ENCODE results near the gene CHST7. TPM values are rescaled to one million over a fixed set of nuclear protein-coding genes. Genes with fewer than 3 reads are reported as not detected.
A peak's percentile ranks its signal among the peaks of the same experiment; 100 is the strongest.

CHST7 gene
- total RNA-seq, 2 donors from 2014 or later, result 8.8 to 28.9 TPM

DNA sequence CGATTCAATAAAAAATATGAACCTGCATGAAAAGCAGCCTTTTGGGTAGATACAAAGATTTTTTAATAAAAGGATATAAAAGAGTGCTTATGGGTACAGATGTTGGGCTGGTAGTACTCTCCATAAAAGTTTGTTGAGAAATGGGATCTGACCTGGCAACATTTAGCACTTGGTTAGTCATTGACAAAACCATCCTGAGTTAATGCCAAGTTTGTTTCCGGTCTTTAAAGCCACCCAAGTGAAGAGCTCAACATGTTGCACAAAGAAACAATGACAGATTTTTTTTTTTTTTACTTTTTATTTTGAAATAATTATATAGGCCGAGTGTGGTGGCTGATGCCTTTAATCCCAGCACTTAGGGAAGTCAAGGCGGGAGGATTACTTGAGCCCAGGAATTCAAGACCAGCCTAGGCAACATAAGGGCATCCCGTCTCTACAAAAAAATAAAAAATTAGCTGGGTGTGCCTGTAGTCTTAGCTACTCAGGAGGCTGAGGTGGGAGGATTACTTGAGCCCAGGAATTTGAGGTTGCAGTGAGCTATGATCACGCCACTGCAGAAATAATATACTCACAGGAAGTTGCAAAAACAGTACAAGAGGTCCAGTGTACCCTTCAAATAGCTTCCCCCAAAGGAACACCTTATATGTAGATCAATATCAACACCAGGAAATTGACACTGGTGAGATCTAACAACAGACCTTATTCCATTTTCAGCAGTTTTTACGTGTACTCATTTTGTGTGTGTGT is 16.6 kb downstream of the CHST7 start:
- Histone ChIP-seq H3K27ac (no peak overlapping the region), H3K27me3 (replicated peaks; ENCODE audit: insufficient read depth) (no peaks in the 10 kb centered on the region), H3K36me3 (no peaks in the 10 kb centered on the region), H3K4me3 (no peak overlapping the region), H3K9me3 (no peaks in the 10 kb centered on the region), H3K4me1 (replicated peaks) (no peaks in the 10 kb centered on the region)
- 58% methylated on average over 7 of the region's 7 CpGs for WGBS
- peak; percentile 6 for DNase-seq (ENCODE audit: low spot score)
- no peak for TF ChIP-seq POLR2AphosphoS5 (IDR thresholded peaks at IDR 0.05)
- no peak for TF ChIP-seq POLR2A (IDR thresholded peaks at IDR 0.05)
- intact Hi-C loops (cut with DNase I), result no loop called here

DNA sequence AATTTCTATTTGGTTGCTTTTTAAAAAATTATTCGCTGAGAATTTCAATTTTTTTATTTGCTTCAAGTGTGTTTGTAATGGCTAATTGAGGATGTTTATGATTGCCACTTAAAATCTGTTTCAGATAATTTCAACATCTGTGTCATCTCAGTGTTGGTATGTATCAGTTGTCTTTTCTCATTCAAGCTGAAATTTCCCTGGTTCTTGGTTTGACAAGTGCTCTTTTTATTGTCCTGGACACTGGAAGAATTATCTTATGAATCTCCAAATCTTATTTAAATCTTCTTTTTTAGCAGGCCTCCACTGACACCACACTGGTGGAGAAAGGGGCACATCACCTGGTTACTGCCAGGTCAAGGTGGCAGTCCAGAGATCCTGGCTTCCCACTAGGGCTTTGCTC is 21.5 kb downstream of the CHST7 start:
- no peak overlapping the region for H3K4me3 ChIP-seq
- no peak for TF ChIP-seq POLR2AphosphoS5 (IDR thresholded peaks at IDR 0.05)
- TF ChIP-seq, protein P1, sequence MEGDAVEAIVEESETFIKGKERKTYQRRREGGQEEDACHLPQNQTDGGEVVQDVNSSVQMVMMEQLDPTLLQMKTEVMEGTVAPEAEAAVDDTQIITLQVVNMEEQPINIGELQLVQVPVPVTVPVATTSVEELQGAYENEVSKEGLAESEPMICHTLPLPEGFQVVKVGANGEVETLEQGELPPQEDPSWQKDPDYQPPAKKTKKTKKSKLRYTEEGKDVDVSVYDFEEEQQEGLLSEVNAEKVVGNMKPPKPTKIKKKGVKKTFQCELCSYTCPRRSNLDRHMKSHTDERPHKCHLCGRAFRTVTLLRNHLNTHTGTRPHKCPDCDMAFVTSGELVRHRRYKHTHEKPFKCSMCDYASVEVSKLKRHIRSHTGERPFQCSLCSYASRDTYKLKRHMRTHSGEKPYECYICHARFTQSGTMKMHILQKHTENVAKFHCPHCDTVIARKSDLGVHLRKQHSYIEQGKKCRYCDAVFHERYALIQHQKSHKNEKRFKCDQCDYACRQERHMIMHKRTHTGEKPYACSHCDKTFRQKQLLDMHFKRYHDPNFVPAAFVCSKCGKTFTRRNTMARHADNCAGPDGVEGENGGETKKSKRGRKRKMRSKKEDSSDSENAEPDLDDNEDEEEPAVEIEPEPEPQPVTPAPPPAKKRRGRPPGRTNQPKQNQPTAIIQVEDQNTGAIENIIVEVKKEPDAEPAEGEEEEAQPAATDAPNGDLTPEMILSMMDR (IDR thresholded peaks at IDR 0.05), result no peak
- TF ChIP-seq POLR2A (IDR thresholded peaks at IDR 0.05), result no peak
- WGBS, result 88% methylated on average over 1 of the region's 1 CpG
- no peak overlapping the region for H3K27ac ChIP-seq
- no peaks in the 10 kb centered on the region for H3K36me3 ChIP-seq
- no peaks in the 10 kb centered on the region for H3K9me3 ChIP-seq
- no peak for DNase-seq (ENCODE audit: low spot score)
- H3K27me3 ChIP-seq (replicated peaks; ENCODE audit: insufficient read depth), result no peaks in the 10 kb centered on the region
- intact Hi-C loops (cut with DNase I), result no loop called here
- H3K4me1 ChIP-seq (replicated peaks), result no peaks in the 10 kb centered on the region

DNA sequence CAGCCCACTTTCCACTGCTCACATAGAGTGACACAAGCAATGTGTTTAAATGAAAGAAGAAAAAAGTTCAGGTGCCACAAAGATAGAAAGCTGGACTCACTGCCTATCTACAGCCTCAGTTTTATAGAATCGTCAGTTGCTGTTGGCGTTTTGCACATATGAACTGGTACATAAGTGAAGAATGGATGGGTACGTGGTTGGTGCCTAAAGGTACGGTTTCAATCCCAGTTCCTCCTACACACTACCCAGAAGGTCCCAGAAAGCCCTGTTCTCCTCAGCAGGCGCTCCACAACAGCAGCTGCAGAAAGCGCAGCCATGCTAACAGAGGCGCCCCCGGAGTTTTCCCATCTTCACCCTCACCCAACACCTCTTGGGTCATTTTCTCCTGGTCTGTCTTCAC is 23.6 kb downstream of the CHST7 start:
- Histone ChIP-seq H3K27ac (no peak overlapping the region), H3K9me3 (no peaks in the 10 kb centered on the region), H3K4me3 (no peak overlapping the region), H3K36me3 (no peaks in the 10 kb centered on the region), H3K4me1 (replicated peaks) (no peaks in the 10 kb centered on the region), H3K27me3 (replicated peaks; ENCODE audit: insufficient read depth) (no peaks in the 10 kb centered on the region)
- no peak for DNase-seq (ENCODE audit: low spot score)
- WGBS, result 91% methylated on average over 8 of the region's 8 CpGs
- intact Hi-C loops (cut with DNase I), result no loop called here
- TF ChIP-seq POLR2A (IDR thresholded peaks at IDR 0.05), result no peak
- TF ChIP-seq, protein P1 (IDR thresholded peaks at IDR 0.05), result no peak
- TF ChIP-seq POLR2AphosphoS5 (IDR thresholded peaks at IDR 0.05), result no peak

DNA sequence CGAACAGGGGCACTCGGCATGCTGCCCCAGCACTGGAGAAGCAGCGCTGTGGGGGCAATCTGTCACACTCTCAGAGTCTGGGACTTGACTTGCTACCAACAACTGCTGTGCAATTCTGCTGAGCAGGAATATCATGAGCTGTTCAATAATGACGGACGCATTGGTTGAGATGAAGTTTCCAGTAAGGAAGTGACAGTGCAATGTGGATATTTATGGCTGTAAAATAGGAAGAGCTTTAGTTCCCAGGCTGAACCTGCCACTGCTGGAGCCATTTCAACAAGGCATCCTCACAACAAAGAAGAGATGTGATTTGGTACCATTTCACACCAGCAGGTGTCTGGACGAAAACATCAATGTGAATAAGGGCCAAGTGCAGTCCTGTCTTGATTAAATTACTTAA is 24.2 kb downstream of the CHST7 start:
- intact Hi-C loops (cut with DNase I), result no loop called here
- Histone ChIP-seq H3K9me3 (no peaks in the 10 kb centered on the region), H3K36me3 (no peaks in the 10 kb centered on the region), H3K27ac (no peak overlapping the region), H3K27me3 (replicated peaks; ENCODE audit: insufficient read depth) (no peaks in the 10 kb centered on the region), H3K4me1 (replicated peaks) (no peaks in the 10 kb centered on the region), H3K4me3 (no peak overlapping the region)
- 78% methylated on average over 6 of the region's 6 CpGs for WGBS
- TF ChIP-seq POLR2AphosphoS5 (IDR thresholded peaks at IDR 0.05), result no peak
- TF ChIP-seq, protein P1 (IDR thresholded peaks at IDR 0.05), result no peak
- no peak for TF ChIP-seq POLR2A (IDR thresholded peaks at IDR 0.05)
- no peak for DNase-seq (ENCODE audit: low spot score)

DNA sequence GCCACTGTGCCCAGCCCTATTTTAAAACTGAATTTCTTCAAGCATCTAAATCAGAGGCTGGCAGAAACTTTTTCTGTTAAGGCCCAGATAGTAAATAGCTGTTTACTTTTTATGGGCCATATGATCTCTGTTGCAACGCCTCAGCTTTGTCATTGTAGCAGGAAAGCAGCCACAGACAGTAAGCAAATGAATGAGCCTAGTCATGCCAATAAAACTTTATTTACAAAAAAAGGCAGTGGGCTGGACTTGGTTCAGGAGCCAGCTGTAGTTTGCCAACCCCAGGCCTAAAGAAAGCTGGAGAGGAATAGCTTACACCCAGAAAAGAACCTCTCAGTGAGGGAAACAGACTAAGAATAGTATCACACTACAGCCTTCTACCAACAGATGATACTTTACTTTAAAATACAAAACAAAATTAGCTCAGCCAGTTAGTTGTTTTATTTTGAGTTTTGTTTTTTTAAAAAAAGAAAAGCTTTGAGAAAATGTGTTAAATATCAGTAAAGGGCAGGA is 25.5 kb downstream of the CHST7 start:
- Histone ChIP-seq H3K27ac (no peak overlapping the region), H3K4me3 (no peak overlapping the region), H3K36me3 (no peaks in the 10 kb centered on the region), H3K27me3 (replicated peaks; ENCODE audit: insufficient read depth) (no peaks in the 10 kb centered on the region), H3K9me3 (no peaks in the 10 kb centered on the region), H3K4me1 (replicated peaks) (no peaks in the 10 kb centered on the region)
- 0% methylated on average over 1 of the region's 1 CpG for WGBS
- intact Hi-C loops (cut with DNase I), result no loop called here
- DNase-seq (ENCODE audit: low spot score), result no peak
- TF ChIP-seq, protein P1 (IDR thresholded peaks at IDR 0.05), result no peak
- no peak for TF ChIP-seq POLR2AphosphoS5 (IDR thresholded peaks at IDR 0.05)
- no peak for TF ChIP-seq POLR2A (IDR thresholded peaks at IDR 0.05)

Data from prostate gland (tissue), 2 donors.